Measurements from ENCODE around the gene ERICH3. TPM values are rescaled to one million over a fixed set of nuclear protein-coding genes. Genes with fewer than 3 reads are reported as not detected.

Gene ERICH3
- total and polyA plus RNA-seq, 9 of the 15 experiments (the other 6 are each of a cell fraction or from before 2014, with no cell fraction given) = not detected

GRCh38 chr1:74681449-74681848 is 7.9 kb upstream of the ERICH3 start (continued):
- TF ChIP-seq ATF4 (CRISPR knock-in tag; IDR thresholded peaks at IDR 0.05) = no peak
- no peak for TF ChIP-seq ZNF282 (CRISPR knock-in tag; IDR thresholded peaks at IDR 0.05)
- no peak for TF ChIP-seq ZNF384 (IDR thresholded peaks at IDR 0.05; ENCODE audit: low read depth, low read length)
- no peak for TF ChIP-seq CTCF (IDR thresholded peaks at IDR 0.05 in 2 of 3, conservative IDR thresholded peaks at IDR 0.05 in 1 of 3; ENCODE audit: insufficient read depth in 2 of 3, low read depth in 1 of 3, low read length in 3 of 3)

- no peak for FAIRE-seq
- POLR2A ChIA-PET = no interaction called here
- intact Hi-C loops (cut with micrococcal nuclease) = no loop called here
Observed at GRCh38 chr1:74681001-74681400, 7.4 kb upstream of the ERICH3 start.

More at GRCh38 chr1:74681001-74681400, 7.4 kb upstream of the ERICH3 start:
- Histone ChIP-seq H3K9ac (ENCODE audit: insufficient read depth in 1 of 2, low read depth in 2 of 2, low read length in 2 of 2) (no peak overlapping the region), H3K4me3 (no peak overlapping the region), H3K27me3 (ENCODE audit: control insufficient read depth in 2 of 2, insufficient read depth in 2 of 2, low read length in 2 of 2) (no peaks in the 10 kb centered on the region), H3K9me1 (ENCODE audit: control insufficient read depth, insufficient read depth, low read length) (no peaks in the 10 kb centered on the region), H3K36me3 (ENCODE audit: control insufficient read depth, insufficient read depth, low read length) (no peaks in the 10 kb centered on the region), H3K9me3 (replicated peaks; ENCODE audit: control insufficient read depth, insufficient read depth, low read depth, low read length) (no peaks in the 10 kb centered on the region), H3K4me1 (replicated peaks in 1 of 2; ENCODE audit: control insufficient read depth in 2 of 2, insufficient read depth in 2 of 2, low read length in 2 of 2) (no peaks in the 10 kb centered on the region), H3K79me2 (ENCODE audit: control insufficient read depth, insufficient read depth, low read length) (no peaks in the 10 kb centered on the region), H3K4me2 (ENCODE audit: insufficient read depth, low read length) (no peak overlapping the region), H3K27ac (ENCODE audit: extremely low read depth, low read depth, low read length) (no peak overlapping the region), H2AFZ (ENCODE audit: low read depth, low read length) (no peak overlapping the region), H4K20me1 (replicated peaks; ENCODE audit: control insufficient read depth, insufficient read depth, low read length) (no peaks in the 10 kb centered on the region)
- DNase-seq (ENCODE audit: extremely low read depth in 1 of 4, low spot score in 3 of 4) (no peak), ATAC-seq (no peak)
- in situ Hi-C loops (cut with MboI) = no loop called here
- BruUV-seq (replicated peaks) = no TSS peak
- TF ChIP-seq TAF15 (IDR thresholded peaks at IDR 0.05; ENCODE audit: low read depth, low read length) = no peak
- TF ChIP-seq ZNF830 (CRISPR knock-in tag; IDR thresholded peaks at IDR 0.05) = no peak
- no peak for TF ChIP-seq CHD1 (IDR thresholded peaks at IDR 0.05; ENCODE audit: low read length)
- no peak for TF ChIP-seq SIRT6 (IDR thresholded peaks at IDR 0.05; ENCODE audit: low read depth, low read length)
- TF ChIP-seq BRD4 (IDR thresholded peaks at IDR 0.05) = no peak
- TF ChIP-seq FOXJ3 (CRISPR knock-in tag; IDR thresholded peaks at IDR 0.05) = no peak
- TF ChIP-seq MTF1 (CRISPR knock-in tag; IDR thresholded peaks at IDR 0.05; ENCODE audit: borderline replicate concordance) = no peak
- no peak for TF ChIP-seq NR2F6 (CRISPR knock-in tag; IDR thresholded peaks at IDR 0.05)
- no peak for TF ChIP-seq RFX5 (IDR thresholded peaks at IDR 0.05; ENCODE audit: low read depth, low read length)
- no peak for TF ChIP-seq ZNF717 (CRISPR knock-in tag; IDR thresholded peaks at IDR 0.05)
- no peak for TF ChIP-seq NR1H2 (CRISPR knock-in tag; IDR thresholded peaks at IDR 0.05)
- CTCF ChIA-PET (ENCODE audit: low intra/inter-chr PET ratio) = no interaction called here
- WGBS (ENCODE audit: insufficient coverage, low coverage, missing lambda C conversion rate) = 3% methylated on average over 3 of the region's 3 CpGs
